Motor neuron (in vitro differentiated cells): ENCODE measurements around the gene EEFSEC. TPM values are rescaled to one million over a fixed set of nuclear protein-coding genes. Genes with fewer than 3 reads are reported as not detected.

Source experiments
- ATAC-seq, 8 experiments: fragments of 200-7000 bp; cut with Tn5 transposase; replicated peaks in 6 of 8; 2 replicates each; pipeline ENCODE4 v1.8.0; 2021; ENCODE audit warnings: mild to moderate bottlenecking in 8 of 8, moderate library complexity in 8 of 8
- H3K27ac ChIP-seq, 2 donors: fragments of 250-450 bp; sonication (Bioruptor Pico); 2 replicates each; pipeline ENCODE4 v1.9.0; 2021; ENCODE audit warnings: antibody characterized with exemption in 2 of 2, mild to moderate bottlenecking in 2 of 2, moderate library complexity in 1 of 2
- H3K4me1 ChIP-seq, 2 donors: fragments of 250-450 bp; sonication (Bioruptor Pico); replicated peaks in 1 of 2; 2 replicates each; pipeline ENCODE4 v1.6.1; 2021; ENCODE audit warnings: antibody characterized with exemption in 2 of 2, mild to moderate bottlenecking in 2 of 2, moderate library complexity in 1 of 2
- H3K4me3 ChIP-seq, 5 donors: fragments of 250-450 bp; sonication (Bioruptor Pico); 2 replicates each; pipeline ENCODE4 v1.9.0; 2021; ENCODE audit warnings: antibody characterized with exemption in 5 of 5, mild to moderate bottlenecking in 5 of 5, moderate library complexity in 4 of 5
- WGBS, 10 experiments: fragments of 450-650 bp; shearing (Covaris generic); methylation state at CpG; one replicate each; pipeline ENCODE4 v1.0.0; 2022; 5-methylcytosine and 5-hydroxymethylcytosine counted together
- in situ Hi-C, 9 experiments: fragments of 400-800 bp; cut with MboI; loops; one replicate each; pipeline ENCODE4 v1.15.0; 2021; ENCODE audit warnings: low sequenced_read_pairs in 9 of 9, low pct_unique_long_range_greater_than_20kb in 2 of 9; ENCODE audit not compliant: unreplicated experiment in 9 of 9
- total RNA-seq, 8 experiments: library from RNA; unstranded; fragments of 300-600 nt; gene quantifications; 2 replicates each; pipeline versions ENCODE4 v1.2.3 to v1.2.4, GENCODE V29; 2022

Gene EEFSEC
- total RNA-seq, 8 experiments from 2014 or later = 5.8 to 20.7 (median 9.5) TPM

- in situ Hi-C loops = no loop called here
- ATAC-seq = peak in 3 of 8 experiments; percentile 48 to 97 (median 75)
- Histone ChIP-seq H3K27ac (no peak overlapping the region), H3K4me1 (peaks cover 18 to 23% of the 10 kb centered on the region in 2 donors), H3K4me3 (no peak overlapping the region)
- WGBS, 10 experiments = 0 to 100% (median 94%) methylated on average over 2 of the region's 2 CpGs; no CpG with 5 or more reads in 3 of the 10 experiments
Observed at GRCh38 chr3:128214056-128214455, 60.8 kb downstream of the EEFSEC start.

GRCh38 chr3:128215290-128215689, 62.0 kb downstream of the EEFSEC start:
- H3K4me1 ChIP-seq = peaks cover 18 to 23% of the 10 kb centered on the region in 2 donors
- no peak for ATAC-seq
- no peak overlapping the region for H3K4me3 ChIP-seq
- no peak overlapping the region for H3K27ac ChIP-seq
- WGBS, 10 experiments = 92 to 100% (median 100%) methylated on average over 1 to 2 of the region's 2 CpGs; no CpG with 5 or more reads in 3 of the 10 experiments
- in situ Hi-C loops = no loop called here

- H3K4me1 ChIP-seq = peaks cover 18 to 23% of the 10 kb centered on the region in 2 donors
- 27 to 100% (median 79%) methylated on average over 1 to 4 of the region's 5 CpGs; no CpG with 5 or more reads in 3 of the 10 experiments for WGBS, 10 experiments
- H3K27ac ChIP-seq = no peak overlapping the region
- in situ Hi-C loops = no loop called here
- H3K4me3 ChIP-seq = no peak overlapping the region
- no peak for ATAC-seq
Observed at GRCh38 chr3:128215800-128216495, 62.7 kb downstream of the EEFSEC start.

GRCh38 chr3:128217702-128218547, 64.6 kb downstream of the EEFSEC start:
- peak in 5 of 8 experiments; percentile 73 to 91 (median 83) for ATAC-seq
- 88 to 100% (median 91%) methylated on average over 1 to 6 of the region's 6 CpGs for WGBS, 10 experiments

GRCh38 chr3:128218548-128219257, 65.4 kb downstream of the EEFSEC start:
- no peak for ATAC-seq
- no peak overlapping the region for H3K4me3 ChIP-seq
- H3K4me1 ChIP-seq = peaks cover 18 to 23% of the 10 kb centered on the region in 2 donors
- WGBS, 10 experiments = 80 to 100% (median 91%) methylated on average over 1 to 13 of the region's 13 CpGs
- in situ Hi-C loops = no loop called here
- peak overlapping the region in 1 of 2 donors; percentile 73 for H3K27ac ChIP-seq

More at GRCh38 chr3:128217702-128218547, 64.6 kb downstream of the EEFSEC start:
- in situ Hi-C loops = no loop called here
- peak overlapping the region; percentile 61 to 73 for H3K27ac ChIP-seq
- peaks cover 18 to 23% of the 10 kb centered on the region in 2 donors for H3K4me1 ChIP-seq
- no peak overlapping the region for H3K4me3 ChIP-seq

- Histone ChIP-seq H3K4me1 (peaks cover 18 to 20% of the 10 kb centered on the region in 2 donors), H3K4me3 (no peak overlapping the region), H3K27ac (no peak overlapping the region)
- ATAC-seq = peak in 3 of 8 experiments; percentile 53 to 93 (median 77)
- in situ Hi-C loops = no loop called here
- 4 to 96% (median 86%) methylated on average over 1 to 3 of the region's 3 CpGs for WGBS, 10 experiments
Observed at GRCh38 chr3:128221328-128221727, 68.0 kb downstream of the EEFSEC start.

- ATAC-seq = peak in 2 of 8 experiments; percentile 8 to 35
- peaks cover 9 to 21% of the 10 kb centered on the region in 2 donors for H3K4me1 ChIP-seq
- H3K4me3 ChIP-seq = no peak overlapping the region
- in situ Hi-C loops = no loop called here
- no peak overlapping the region for H3K27ac ChIP-seq
Observed at GRCh38 chr3:128222796-128223385, 69.6 kb downstream of the EEFSEC start.

- in situ Hi-C loops = no loop called here
- Histone ChIP-seq H3K4me3 (no peak overlapping the region), H3K4me1 (peaks cover 2 to 22% of the 10 kb centered on the region in 2 donors), H3K27ac (no peak overlapping the region)
- ATAC-seq = no peak
- 65 to 100% (median 83%) methylated on average over 1 to 6 of the region's 8 CpGs; no CpG with 5 or more reads in 5 of the 10 experiments for WGBS, 10 experiments
Observed at GRCh38 chr3:128226186-128226725, 73.0 kb downstream of the EEFSEC start.

GRCh38 chr3:128226795-128227395, 73.6 kb downstream of the EEFSEC start:
- WGBS, 10 experiments = 29 to 75% (median 47%) methylated on average over 1 to 4 of the region's 5 CpGs; no CpG with 5 or more reads in 4 of the 10 experiments
- Histone ChIP-seq H3K4me3 (no peak overlapping the region), H3K27ac (no peak overlapping the region), H3K4me1 (peaks cover 2 to 29% of the 10 kb centered on the region in 2 donors)
- ATAC-seq = peak; percentile 57 to 91 (median 69)
- in situ Hi-C loops = no loop called here

GRCh38 chr3:128227507-128227906, 74.2 kb downstream of the EEFSEC start:
- peaks cover 5 to 33% of the 10 kb centered on the region in 2 donors for H3K4me1 ChIP-seq
- in situ Hi-C loops = no loop called here
- H3K4me3 ChIP-seq = no peak overlapping the region
- ATAC-seq = no peak
- no peak overlapping the region for H3K27ac ChIP-seq
- WGBS, 10 experiments = 20 to 100% (median 83%) methylated on average over 1 to 3 of the region's 4 CpGs; no CpG with 5 or more reads in 4 of the 10 experiments

GRCh38 chr3:128228366-128228910, 75.2 kb downstream of the EEFSEC start:
- 65 to 100% (median 100%) methylated on average over 1 to 3 of the region's 5 CpGs; no CpG with 5 or more reads in 3 of the 10 experiments for WGBS, 10 experiments
- ATAC-seq = no peak
- no peak overlapping the region for H3K27ac ChIP-seq
- peaks cover 12 to 40% of the 10 kb centered on the region in 2 donors for H3K4me1 ChIP-seq
- no peak overlapping the region for H3K4me3 ChIP-seq
- in situ Hi-C loops = no loop called here
